IPS-NIHi7 (cell line): ENCODE measurements around the gene ATP2A1.
"Not testable (repeated sequence)": the region's sequence is repeated elsewhere in the genome, so short reads cannot be mapped to it uniquely, and the experiment has no call there.

ENCODE experiments used
- DNase-seq: peaks from one replicate; pipeline ENCODE4 v3.0.0; 2012; ENCODE audit warnings: mixed read lengths; ENCODE audit errors: extremely low spot score

Gene ATP2A1

DNA sequence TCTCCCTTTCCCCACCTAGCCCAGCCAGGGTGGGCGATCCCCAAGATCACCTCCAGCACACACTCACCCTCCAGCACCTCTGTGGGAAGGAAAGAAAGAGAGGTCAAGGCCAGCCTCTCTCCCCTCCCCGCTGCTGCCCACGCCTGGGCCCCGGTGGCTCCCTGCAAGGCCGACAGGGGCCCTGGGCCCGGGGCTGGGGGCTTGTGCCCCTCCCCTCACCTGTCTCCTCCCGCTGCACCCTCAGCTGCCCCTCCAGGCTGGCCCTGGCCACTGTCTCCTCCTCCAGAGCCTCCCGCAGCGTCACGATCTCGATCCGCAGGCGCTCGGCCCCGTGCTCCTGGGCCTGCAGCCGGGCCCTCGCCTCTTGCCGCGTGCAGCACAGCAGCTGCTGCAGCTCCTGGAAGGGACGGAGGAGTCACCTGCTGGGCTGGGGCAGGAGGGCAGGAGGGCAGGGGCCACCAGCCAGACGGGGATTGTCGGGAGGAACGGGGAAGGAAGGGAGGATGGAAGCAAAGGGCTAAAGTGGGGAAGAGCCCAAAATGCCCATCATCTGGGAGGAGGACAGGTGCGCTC, 27.6 kb downstream of the ATP2A1 start:
- no peak for DNase-seq

DNA sequence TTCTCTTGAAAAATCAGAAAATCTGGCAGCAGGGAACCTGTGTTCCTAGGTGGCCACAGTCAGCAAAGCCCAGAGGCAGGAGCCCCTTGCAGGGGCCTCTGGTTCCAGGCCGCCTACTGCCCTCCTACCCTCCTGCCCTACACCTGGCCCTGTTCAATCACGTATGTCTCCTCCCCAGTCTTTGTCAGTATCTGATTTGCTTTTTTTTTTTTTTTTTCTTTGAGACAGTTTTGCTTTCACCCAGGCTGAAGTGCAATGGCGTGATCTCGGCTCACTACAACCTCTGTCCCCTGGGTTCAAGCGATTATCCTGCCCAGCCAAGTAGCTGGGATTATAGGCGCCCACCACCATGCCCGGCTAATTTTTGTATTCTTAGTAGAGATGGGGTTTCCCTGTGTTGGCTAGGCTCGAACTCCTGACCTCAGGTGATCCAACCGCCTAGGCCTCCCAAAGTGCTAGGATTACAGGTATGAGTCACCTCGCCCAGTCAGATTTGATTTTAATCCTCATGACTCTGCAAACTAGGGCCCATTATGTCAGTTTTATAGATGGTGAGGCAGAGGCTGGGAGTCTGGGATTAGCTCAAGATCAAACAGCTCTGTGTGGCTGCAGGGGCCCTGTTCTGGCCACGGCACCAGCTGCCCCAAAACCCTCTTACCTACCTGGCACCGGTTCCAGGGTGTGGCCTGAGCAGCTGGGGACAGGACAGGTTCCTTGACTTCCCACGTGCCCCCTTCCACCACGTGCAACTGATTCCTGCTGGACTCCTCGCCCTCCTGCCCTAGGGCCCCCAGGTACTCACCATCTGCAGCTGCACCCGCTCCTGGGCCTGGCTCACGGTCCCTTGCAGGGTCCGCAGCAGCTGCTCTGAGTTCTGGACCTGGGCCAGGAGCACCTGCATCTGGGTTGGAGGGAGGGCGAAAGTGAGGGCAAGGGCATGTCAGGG, 32.1 kb downstream of the ATP2A1 start:
- no peak for DNase-seq

DNA sequence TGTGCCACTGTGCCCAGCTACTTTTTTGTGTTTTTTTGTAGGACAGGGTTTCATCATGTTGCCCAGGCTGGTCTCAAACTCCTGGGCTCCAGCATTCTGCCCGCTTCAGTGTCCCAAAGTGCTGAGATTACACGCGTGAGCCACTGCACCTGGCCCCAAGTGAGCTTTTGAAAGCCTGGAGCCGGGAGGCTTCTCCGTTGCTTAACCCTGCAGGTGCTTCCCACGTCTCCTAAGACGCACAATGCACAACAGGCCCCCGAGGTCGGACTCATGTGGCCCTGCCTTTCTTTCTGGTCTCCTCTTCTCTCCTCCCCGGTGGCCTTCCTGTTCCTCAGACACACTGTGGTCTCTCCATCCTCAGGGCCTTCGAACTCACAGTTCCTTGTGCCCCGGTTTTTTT, 34.3 kb downstream of the ATP2A1 start:
- no peak for DNase-seq

DNA sequence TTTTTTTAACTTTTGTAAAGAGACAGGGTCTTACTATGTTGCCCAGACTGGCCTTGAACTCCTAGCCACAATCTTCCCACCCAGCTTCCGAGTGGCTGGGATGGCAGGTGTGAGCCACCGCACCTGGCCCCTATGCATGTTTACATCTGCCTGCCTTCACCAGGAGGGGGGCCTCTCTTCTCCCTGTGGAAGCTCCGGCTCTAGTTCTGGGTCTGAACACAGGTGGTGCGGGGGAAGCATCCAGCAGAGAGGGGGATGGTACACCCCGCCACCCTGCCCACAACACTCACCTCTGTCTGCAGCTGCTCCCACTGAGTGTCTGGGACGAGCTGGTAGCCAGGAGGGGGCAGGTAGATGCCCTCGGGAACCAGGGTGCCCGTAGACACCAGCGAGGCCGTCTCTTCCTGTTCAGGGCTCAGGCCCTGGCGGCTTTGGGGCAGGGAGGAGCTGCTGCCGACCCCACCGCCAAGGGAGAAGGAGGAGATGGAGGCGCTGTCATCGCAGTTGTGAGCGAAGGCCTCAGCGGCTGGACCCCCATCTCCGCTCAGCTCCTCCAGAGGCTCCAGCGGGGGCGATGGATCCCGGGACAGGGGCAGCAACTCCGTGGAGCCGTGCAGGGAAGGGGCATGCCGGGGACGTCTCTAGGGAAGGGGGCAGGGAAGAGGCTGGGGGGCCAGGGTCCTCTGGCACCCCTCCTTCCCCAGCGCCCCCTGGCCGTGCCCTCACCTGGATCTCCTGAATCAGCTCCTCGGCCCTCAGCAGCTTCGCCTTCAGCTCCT, 35.8 kb downstream of the ATP2A1 start:
- DNase-seq = no peak

DNA sequence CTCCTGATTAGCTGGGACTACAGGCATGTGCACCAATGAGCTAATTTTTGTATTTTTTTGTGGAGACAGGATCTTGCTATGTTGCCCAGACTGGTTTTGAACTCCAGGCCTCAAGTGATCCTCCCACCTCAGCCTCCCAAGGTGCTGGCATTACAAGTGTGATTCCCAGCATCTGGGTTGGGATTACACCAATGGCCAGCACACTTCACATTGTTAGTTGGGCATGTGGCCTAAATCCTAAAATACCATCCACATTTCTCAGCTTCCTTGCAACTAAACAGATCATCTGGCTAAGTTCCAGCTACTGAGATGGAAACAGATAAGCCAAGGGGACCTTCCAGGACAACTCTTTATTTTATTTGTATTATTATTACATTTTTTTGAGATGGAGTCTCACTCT, 36.9 kb downstream of the ATP2A1 start:
- no peak for DNase-seq

DNA sequence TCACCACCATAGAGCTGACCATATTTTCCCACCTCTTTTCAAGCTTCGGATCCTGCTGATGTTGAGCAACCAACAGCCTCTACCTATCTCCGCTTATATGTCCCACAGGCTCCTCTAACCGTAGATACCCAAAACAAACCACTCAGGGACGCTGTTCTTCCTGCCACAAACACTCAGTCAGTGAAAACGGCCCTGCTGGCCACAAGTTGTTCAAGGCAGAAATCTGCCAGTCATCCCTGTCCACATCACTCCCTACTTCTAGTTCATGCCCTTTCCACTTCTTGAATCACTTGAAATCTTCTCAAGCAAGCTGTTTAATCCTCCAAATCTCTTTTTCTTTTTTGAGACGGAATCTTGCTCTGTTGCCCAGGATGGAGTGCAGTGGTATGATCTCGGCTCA, 38.8 kb downstream of the ATP2A1 start:
- DNase-seq = no peak

DNA sequence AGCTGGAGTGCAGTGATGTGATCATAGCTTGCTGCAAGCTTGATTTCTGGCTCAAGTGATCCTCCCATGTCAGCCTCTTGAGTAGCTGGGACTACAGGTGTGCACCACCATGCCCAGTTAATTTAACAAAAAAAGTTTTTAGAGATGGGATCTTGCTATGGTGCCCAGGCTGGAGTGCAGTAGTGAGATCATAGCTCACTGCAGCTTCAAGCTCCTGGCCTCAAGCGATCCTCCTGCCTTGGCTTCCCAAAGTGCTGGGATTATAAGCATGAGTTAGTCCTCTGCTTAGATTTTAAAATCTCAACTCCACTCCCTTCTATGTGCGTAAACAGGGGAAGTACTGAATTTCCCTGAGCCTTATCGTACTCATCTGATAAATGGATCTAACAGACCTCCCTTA, 40.4 kb downstream of the ATP2A1 start:
- DNase-seq = no peak

DNA sequence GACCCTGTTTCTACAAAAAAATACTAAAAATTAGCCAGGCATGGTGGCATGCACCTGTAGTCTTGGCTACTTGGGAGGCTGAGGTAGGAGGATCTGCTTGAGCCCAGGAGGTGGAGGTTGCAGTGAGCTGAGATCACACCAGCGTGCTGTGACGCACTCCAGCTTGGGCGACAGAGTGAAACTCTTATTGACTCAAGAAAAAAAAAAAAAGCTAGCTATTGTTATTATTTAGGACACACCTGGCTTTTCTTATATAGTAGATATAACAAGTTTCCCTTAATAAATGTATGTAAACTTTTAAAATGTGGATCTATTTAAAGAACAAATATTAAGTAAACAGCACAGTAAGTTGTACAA, 44.9 kb downstream of the ATP2A1 start:
- no peak for DNase-seq

DNA sequence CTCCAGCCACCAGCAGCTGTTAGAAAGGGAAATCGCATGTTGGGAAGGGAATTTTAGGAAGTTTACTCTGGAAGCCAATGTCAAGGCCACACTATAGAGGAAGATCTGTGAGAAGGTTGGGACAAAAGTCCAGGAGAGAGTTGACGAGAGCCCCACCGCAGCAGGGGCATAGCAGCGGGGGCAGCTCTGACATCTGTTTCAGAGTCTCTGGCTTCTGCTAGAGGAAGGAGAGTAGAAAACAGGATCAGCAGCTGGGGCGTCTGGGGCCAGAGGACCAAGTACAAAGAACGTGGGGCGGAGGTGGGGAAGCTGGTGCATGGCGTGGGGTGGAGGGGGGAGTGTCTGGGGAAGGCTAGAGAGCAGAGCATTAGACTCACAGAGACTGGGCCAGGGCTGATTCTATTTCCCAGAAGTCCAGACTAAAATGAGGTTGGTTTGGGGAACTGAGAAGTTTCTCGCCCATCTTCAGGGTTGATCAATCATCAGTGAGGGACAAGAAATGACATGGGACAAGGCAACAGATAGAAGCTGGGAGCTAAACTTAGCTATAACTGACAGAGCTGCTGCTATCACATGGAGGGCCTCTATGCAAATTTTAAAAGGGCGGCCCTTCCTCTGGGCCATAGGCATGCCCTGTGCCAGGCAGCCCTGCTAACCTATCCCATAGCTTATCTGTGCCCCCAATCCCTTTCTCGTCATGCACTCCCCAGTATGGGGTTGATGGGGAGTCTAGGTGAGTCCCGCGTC, 45.5 kb downstream of the ATP2A1 start:
- no peak for DNase-seq

DNA sequence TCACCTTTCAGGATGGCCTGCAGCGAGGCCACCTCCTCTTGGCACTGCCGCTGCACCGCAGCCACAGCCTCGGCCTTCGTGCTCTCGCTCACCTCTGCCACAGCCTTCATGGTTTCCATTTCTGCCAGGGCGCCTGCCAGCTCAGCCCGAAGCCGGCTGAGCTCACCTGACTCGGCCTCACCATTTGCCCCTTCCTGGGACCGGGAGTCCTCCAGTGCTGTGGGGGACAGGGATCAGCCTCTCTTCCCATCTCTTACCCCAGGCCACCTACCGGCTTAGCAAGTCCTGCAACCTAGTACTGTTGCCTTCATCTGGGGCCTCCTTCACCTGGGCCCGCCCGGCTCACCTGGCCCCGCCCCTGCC, 46.1 kb downstream of the ATP2A1 start:
- peak; percentile 96 for DNase-seq

DNA sequence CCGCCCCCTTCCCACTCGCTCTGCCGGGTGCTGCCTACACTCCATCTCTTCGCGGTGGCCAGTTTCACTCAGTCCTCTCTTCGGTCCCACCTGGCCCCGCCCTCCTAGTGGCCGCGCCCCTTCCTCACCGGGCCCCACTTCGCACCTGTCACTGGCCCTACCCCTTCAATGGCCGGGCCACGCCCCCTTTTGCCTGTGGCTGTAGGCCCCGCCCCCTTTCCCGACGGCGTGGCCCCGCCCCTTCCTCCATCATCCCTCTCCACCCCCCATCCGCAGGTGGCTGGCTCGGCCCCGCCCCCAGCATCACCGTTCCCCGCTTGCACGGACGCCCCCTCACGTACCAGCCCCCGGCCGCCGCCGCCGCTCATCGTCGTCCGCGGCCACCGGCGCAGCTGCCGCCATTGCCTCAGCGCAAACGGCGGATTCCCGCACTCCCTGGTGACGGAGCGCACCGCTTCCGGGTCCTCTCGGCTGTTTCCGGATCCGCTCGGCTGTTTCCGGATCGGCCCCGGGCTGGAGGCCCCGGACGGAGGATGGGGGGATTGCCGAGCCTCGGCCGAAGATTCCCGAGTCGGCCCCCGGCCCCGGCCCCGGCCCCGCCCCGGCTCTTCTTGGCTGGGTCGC, 46.6 kb downstream of the ATP2A1 start, which contains the start of gene RABEP2:
Gene RABEP2 (minus strand): TSS at position 477 of the 624 bp plus-strand sequence. CDS start 75 bp downstream, at position 402.
- peak; percentile 98 for DNase-seq

DNA sequence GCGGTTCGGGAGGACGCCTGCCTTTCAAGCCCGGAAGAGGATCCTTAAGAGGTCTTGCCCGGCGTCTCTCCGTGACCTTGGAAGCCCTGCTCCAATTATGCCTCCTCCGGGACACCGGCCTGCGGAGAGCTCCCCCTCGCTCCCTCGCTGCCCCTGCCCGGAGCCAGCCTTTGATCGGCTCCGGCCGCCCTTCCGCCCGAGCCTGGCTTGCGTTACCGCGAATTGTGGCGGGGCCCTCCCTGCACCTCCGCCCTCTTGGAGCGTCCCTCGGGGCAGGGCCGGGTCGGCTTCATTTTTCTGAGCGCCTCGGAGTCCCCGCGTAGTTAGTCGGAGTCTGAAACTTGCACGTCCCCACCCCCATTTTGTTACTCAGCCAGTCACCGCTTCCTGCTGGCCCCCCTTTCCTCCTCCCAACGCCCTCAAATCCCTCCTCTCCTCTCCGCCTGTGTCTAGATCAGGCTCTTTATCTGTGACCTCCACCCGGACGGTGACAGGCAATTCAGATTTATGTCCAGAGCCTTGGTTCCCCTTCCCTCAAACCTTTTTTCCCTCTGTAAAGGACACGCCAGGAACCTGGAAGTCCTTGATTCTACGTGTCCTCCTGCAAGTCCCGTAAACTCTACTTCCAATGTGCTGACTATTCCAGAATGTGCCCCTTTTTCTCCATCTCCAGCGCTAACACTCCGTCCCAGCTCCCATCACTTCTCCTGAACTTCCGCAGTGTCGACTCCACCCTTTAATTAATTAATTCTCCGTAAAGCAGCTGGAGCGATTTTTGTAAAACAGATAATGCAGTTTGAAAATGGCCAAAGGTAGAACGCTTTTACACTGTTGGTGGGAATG, 47.3 kb downstream of the ATP2A1 start:
- peak; percentile 53 for DNase-seq

DNA sequence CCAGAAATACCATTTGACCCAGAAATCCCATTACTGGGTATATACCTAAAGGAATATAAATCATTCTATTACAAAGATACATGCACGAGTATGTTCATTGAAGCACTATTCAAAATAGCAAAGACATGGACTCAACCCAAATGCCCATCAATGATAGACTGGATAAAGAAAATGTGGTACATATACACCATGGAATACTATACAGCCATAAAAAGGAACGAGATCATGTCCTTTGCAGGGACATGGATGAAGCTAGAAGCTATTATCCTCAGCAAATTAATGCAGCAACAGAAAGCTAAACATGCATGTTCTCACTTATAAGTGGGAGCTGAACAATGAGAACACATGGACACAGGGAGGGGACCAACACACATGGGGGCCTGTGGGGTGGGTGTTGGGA, 48.0 kb downstream of the ATP2A1 start:
- not testable (repeated sequence) for DNase-seq

DNA sequence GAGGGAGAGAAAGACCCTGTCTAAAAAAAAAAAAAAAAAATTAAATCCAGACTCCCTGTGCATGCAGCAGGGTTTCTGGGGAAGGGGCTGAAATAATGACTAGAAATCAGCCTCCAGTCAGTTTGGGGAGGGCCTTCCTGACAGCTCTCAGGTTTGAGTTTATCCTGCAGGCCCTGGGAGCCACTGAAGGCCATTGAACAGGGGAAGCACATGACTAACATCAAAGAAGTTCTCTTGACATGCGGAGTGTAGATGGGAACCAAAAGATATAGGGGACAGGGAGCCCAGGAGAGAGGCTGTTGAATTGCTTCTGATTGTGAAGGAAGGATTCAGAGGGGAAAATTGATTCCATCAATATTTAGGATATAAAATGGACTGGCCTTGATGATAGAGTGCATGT, 49.5 kb downstream of the ATP2A1 start:
- DNase-seq = no peak

DNA sequence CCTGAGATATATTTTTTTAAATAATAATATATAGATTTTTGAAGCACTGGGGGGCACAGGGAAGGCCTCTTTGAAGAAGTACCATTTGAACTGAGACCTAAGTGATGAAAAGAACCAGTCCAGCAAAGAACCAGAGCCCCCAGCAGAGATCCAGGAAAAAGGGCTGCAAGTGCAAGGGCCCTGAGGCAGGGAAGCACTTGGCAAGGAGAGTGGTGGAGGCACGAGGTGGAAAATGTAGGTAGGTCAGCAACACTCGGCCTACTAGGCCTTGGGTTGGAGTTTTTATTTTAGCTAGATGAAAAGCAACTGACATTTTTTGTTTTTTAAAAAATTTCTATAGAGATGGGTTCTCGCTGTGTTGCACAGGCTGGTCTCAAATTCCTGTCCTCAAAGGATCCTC, 51.9 kb downstream of the ATP2A1 start:
- DNase-seq = no peak

DNA sequence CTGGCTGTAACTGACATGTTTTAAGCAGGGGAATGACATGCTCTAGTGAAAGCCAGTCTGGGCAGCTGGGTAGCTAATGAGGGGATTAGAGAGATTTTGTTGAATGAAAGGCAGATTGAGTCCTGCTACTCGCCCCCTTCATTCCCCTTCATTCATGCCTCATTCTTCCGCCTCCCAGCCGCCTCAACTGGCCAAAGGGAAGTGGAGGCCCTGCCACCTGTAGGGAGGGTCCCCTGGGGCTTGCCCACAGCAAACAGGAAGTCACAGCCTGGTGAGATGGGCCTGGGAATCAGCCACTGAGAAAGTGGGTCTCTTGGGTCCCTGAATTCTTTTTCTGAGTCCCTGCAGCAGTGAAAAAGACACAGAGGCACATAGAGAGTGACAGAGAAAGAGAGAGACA, 52.4 kb downstream of the ATP2A1 start:
- DNase-seq = no peak

DNA sequence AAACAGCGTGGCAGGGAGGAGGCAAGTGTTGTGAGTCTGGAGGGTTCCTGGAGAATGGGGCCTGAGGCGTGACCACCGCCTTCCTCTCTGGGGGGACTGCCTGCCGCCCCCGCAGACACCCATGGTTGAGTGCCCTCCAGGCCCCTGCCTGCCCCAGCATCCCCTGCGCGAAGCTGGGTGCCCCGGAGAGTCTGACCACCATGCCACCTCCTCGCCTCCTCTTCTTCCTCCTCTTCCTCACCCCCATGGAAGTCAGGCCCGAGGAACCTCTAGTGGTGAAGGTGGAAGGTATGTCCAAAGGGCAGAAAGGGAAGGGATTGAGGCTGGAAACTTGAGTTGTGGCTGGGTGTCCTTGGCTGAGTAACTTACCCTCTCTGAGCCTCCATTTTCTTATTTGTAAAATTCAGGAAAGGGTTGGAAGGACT, 53.5 kb downstream of the ATP2A1 start, which contains the start of gene CD19:
Gene CD19 (plus strand): TSS at position 171 of the 425 bp plus-strand sequence. CDS start 30 bp downstream, at position 201.
- DNase-seq = no peak

DNA sequence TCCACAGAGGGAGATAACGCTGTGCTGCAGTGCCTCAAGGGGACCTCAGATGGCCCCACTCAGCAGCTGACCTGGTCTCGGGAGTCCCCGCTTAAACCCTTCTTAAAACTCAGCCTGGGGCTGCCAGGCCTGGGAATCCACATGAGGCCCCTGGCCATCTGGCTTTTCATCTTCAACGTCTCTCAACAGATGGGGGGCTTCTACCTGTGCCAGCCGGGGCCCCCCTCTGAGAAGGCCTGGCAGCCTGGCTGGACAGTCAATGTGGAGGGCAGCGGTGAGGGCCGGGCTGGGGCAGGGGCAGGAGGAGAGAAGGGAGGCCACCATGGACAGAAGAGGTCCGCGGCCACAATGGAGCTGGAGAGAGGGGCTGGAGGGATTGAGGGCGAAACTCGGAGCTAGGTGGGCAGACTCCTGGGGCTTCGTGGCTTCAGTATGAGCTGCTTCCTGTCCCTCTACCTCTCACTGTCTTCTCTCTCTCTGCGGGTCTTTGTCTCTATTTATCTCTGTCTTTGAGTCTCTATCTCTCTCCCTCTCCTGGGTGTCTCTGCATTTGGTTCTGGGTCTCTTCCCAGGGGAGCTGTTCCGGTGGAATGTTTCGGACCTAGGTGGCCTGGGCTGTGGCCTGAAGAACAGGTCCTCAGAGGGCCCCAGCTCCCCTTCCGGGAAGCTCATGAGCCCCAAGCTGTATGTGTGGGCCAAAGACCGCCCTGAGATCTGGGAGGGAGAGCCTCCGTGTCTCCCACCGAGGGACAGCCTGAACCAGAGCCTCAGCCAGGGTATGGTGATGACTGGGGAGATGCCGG, 54.3 kb downstream of the ATP2A1 start:
- DNase-seq = no peak

DNA sequence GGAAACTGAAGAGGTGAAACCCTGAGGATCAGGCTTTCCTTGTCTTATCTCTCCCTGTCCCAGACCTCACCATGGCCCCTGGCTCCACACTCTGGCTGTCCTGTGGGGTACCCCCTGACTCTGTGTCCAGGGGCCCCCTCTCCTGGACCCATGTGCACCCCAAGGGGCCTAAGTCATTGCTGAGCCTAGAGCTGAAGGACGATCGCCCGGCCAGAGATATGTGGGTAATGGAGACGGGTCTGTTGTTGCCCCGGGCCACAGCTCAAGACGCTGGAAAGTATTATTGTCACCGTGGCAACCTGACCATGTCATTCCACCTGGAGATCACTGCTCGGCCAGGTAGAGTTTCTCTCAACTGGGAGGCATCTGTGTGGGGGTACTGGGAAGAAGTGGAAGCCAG, 54.9 kb downstream of the ATP2A1 start:
- DNase-seq = no peak
